GM18909 (cell line): Measurements from ENCODE around the gene SLC4A7.
"Not testable (repeated sequence)": the region's sequence is repeated elsewhere in the genome, so short reads cannot be mapped to it uniquely, and the experiment has no call there.

Experiments
- ATAC-seq: cut with Tn5 transposase; IDR thresholded peaks from one replicate; pipeline ENCODE4 v1.9.1; 2021; ENCODE audit warnings: mild to moderate bottlenecking; ENCODE audit not compliant: unreplicated experiment, poor library complexity

SLC4A7 gene

DNA sequence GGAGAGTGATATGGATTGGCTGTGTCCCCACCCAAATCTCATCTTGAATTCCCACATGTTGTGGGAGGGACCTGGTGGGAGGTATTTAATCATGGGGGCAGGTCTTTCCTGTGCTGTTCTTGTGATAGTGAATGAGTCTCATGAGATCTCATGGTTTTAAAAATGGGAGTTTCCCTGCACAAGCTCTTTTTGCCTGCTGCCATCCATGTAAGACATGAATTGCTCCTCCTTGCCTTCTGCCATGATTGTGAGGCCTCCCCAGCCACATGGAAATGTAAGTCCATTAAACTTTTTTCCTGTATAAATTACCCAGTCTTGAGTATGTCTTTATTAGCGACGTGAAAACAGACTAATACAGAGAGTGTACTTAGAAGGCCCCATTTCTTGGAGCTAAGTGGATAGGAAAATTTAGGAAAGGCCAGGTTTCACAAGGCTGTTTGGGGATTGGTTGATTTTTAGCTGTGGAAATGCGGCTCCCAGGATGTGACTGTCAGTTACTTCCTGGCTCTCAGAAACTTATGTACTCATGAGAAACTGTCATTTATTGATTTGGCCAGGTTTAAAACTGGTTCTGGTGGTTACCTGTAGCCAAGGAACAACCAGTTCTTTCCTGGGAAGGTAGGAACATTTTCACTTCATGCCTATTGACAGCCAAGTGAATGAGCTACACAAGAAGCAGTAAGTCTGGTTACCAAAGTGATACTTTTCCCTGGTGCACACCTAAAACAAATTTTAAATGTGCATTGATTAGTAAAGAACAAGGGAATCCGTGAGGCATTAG is 155.0 kb downstream of the SLC4A7 start:
- ATAC-seq: not testable (repeated sequence)

DNA sequence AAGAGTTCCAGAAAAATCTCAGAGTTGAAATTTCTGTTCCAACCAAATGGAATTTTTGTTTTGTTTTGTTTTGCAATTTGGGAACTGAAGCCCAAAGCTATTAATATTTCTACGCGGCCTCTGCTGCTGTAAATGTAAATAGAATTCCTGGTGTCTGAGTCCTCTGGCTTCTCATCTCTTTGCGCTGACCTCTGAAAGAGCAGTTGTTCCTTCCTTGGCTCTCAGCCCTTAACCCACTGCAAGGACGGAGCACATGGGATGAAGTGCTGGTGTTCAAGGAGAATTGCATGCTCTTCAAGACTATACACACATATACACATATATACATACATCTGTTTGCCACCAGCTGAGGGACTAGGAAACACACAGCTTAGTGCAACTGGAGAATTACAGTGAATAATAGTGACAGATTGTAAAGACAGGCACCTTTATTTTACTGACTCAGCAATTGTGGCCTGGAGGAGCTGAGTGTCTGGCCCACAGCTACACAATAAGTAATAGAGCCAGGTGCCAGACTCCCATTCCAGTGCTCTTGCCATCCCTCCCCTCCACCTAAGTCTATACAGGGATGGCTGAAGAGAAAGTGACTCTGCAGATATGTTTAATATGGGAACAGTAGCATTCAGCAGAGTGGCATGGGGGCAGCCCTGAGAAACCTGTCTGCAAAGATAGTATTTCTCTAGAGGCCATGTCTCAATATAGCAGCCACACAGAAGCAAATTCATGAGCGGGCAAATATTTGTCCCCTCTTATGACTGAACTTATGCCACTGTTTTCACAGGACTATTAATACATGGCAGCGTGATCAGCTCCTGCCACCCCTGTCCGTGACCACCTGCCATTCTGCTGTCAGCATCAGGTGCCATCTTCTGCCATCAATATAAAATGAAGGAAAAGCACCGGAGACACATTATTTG is 157.3 kb downstream of the SLC4A7 start:
- ATAC-seq: no peak

DNA sequence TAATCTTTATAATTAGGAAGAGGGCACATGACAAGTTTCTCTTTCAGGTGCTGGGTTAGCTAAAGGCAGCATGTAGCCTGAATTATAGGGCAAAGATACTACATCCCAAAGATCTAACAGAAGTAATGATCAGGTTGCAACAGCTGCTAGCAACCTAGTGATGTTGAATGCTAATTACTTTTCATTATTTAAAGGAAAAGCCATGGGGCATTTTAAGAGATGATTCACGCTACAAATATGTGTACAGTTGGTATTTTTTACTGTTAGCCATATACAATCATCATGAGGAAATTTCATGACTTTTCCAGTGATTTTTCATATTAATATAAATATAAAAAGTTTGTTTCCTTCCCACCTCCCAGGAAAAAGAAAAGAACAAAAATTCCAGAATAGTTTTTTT is 158.0 kb downstream of the SLC4A7 start:
- no peak for ATAC-seq

DNA sequence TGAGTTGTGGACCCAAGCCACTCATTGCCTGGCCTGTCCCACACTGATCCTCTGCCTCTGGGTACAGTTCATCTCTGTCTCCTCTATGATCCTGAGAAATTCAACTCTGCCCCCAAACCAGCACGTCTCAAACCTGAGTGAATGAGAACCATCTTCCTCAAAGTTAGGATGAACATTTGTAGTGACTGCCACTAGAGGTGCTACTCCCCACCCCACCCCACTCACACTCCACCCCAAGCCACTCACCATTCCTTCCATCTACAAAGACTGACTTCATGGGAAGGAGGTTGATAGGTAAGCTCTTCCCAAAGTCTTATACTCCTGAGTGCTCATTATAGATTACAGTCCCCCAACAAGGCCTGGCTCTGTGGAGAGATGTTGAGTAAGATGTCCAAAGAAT is 158.8 kb downstream of the SLC4A7 start:
- ATAC-seq: peak; percentile 58

DNA sequence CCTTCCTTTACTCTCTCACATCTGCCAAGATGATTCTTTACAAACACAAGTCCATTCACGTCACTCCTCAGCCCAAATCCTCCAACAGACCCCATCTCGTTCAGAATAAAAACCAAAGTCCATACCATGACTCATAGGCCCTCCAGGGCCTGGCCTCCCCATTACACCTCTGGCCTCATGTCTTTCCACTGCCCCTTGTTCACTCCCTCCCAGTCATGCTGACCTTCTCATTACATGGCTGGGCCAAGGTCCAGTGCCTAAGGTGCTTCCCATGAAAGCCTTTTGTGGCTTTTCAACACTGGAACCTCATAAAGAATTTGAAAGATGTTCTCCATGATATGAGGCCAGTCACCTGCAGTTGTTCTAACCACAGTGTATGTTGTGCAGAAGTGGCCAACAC is 159.5 kb downstream of the SLC4A7 start:
- no peak for ATAC-seq

DNA sequence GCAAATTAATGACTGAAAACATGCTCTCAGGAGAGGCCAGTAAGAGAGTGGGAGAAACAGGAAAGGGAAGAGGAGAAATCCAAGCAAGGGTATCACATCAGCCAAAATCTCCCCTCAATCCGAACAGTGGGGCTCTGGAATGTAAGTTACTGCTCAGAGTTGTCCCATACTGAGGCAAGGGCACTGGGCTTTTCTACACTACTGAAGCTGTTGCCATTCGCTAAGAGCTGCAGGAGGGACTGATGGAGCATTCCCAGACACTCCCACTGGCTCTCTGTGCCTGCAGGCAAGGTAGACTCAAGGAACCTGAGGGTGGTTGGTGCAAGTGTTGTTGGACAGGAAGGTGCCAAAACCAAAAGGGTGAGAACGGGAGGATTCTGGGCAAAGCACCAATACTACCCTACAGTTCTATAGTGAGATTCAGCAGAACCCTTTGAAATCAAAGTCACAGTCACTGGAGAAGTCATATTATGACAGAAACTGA is 161.1 kb downstream of the SLC4A7 start:
- no peak for ATAC-seq
